Fibroblast of lung (primary cell): Measurements from ENCODE around the gene DARS1. TPM values are rescaled to one million over a fixed set of nuclear protein-coding genes. Genes with fewer than 3 reads are reported as not detected.

Experiments used
- DNase-seq, 2 donors: peaks; one replicate each; pipeline versions ENCODE4 v3.0.0 to v3.0.0-alpha.2; 2010; ENCODE audit warnings: low read depth in 2 of 2
- H2AFZ ChIP-seq: 2 replicates; pipeline ENCODE4 v1.5.1; 2012; ENCODE audit warnings: low read length, control low read depth, inconsistent platforms
- H3K27ac ChIP-seq: 2 replicates; pipeline ENCODE4 v1.5.1; 2011; ENCODE audit warnings: low read length, control low read depth; ENCODE audit not compliant: insufficient read depth
- H3K27me3 ChIP-seq: 2 replicates; pipeline ENCODE4 v1.5.1; 2011; ENCODE audit warnings: mild to moderate bottlenecking, low read length; ENCODE audit not compliant: control insufficient read depth, insufficient read depth
- H3K36me3 ChIP-seq: 2 replicates; pipeline ENCODE4 v1.5.1; 2011; ENCODE audit warnings: low read length; ENCODE audit not compliant: control insufficient read depth, insufficient read depth
- H3K4me1 ChIP-seq: 2 replicates; pipeline ENCODE4 v1.5.1; 2011; ENCODE audit warnings: low read length; ENCODE audit not compliant: control insufficient read depth, insufficient read depth; ENCODE audit errors: extremely low read depth
- H3K4me2 ChIP-seq: 2 replicates; pipeline ENCODE4 v1.5.1; 2011; ENCODE audit warnings: low read length, control low read depth; ENCODE audit not compliant: insufficient read depth; ENCODE audit errors: extremely low read depth
- H3K4me3 ChIP-seq, 4 experiments: fragments of 200-600 bp in 1 of 4; sonication (generic) in 1 of 4; replicated peaks in 1 of 4; 2 replicates each; pipeline ENCODE4 v1.5.1; 2011 to 2016; ENCODE audit warnings: low read length in 4 of 4, low read depth in 3 of 4, mild to moderate bottlenecking in 3 of 4, control low read depth in 2 of 4, inconsistent platforms in 1 of 4, mixed read lengths in 1 of 4; ENCODE audit not compliant: insufficient read depth in 1 of 4; ENCODE audit errors: control extremely low read depth in 1 of 4
- H3K79me2 ChIP-seq: 2 replicates; pipeline ENCODE4 v1.5.1; 2012; ENCODE audit warnings: mild to moderate bottlenecking, low read length, inconsistent platforms; ENCODE audit not compliant: control insufficient read depth, insufficient read depth
- H3K9ac ChIP-seq: 2 replicates; pipeline ENCODE4 v1.5.1; 2011; ENCODE audit warnings: mild to moderate bottlenecking, low read length, control low read depth; ENCODE audit not compliant: insufficient read depth
- H3K9me3 ChIP-seq: 2 replicates; pipeline ENCODE4 v1.5.1; 2012; ENCODE audit warnings: low read depth, low read length; ENCODE audit not compliant: control insufficient read depth, insufficient read depth
- H4K20me1 ChIP-seq: 2 replicates; pipeline ENCODE4 v1.5.1; 2011; ENCODE audit warnings: low read length; ENCODE audit not compliant: control insufficient read depth, insufficient read depth; ENCODE audit errors: extremely low read depth
- CTCF ChIP-seq, 2 donors: IDR thresholded peaks in 1 of 2; conservative IDR thresholded peaks in 1 of 2; 1 replicate in 1 of 2; 2 replicates in 1 of 2; pipeline ENCODE4 v1.5.1; 2011 to 2012; ENCODE audit warnings: low read length in 2 of 2, control low read depth in 1 of 2, inconsistent platforms in 1 of 2, low read depth in 1 of 2, mild to moderate bottlenecking in 1 of 2
- EZH2 ChIP-seq: IDR thresholded peaks from 2 replicates; pipeline ENCODE4 v1.5.1; 2012; ENCODE audit warnings: low read length, control low read depth, mild to moderate bottlenecking; ENCODE audit errors: missing control alignments
- polyA plus RNA-seq, 2 donors: library from polyadenylated mRNA; depleted of rRNA in 1 of 2; stranded (reverse) in 1 of 2; unstranded in 1 of 2; fragments of >200 nt; gene quantifications; 2 replicates each; pipeline ENCODE4 v1.2.1, GENCODE V29; 2011 to 2012; ENCODE audit warnings: missing spikeins in 1 of 2
- total RNA-seq: library from RNA; depleted of rRNA; stranded (reverse); fragments of >200 nt; gene quantifications from 2 replicates; pipeline ENCODE4 v1.2.1, GENCODE V29; 2014

Gene DARS1
- total and polyA plus RNA-seq, 2 donors (not counting 1 experiment from before 2014, with no cell fraction given), result 75.5 to 110 TPM

GRCh38 chr2:135905679-135906078 lies 79.7 kb downstream of the DARS1 start:
- Histone ChIP-seq H3K36me3 (no peaks in the 10 kb centered on the region), H3K4me2 (no peak overlapping the region), H3K27ac (no peak overlapping the region), H4K20me1 (no peaks in the 10 kb centered on the region), H3K27me3 (no peaks in the 10 kb centered on the region), H3K9ac (no peak overlapping the region), H2AFZ (no peak overlapping the region), H3K9me3 (no peaks in the 10 kb centered on the region), H3K79me2 (no peaks in the 10 kb centered on the region), H3K4me1 (no peaks in the 10 kb centered on the region), H3K4me3 (no peak overlapping the region)
- DNase-seq, result no peak
- no peak for TF ChIP-seq EZH2
- TF ChIP-seq CTCF (conservative IDR thresholded peaks at IDR 0.05 in 1 of 2, IDR thresholded peaks at IDR 0.05 in 1 of 2; ENCODE audit: low read depth in 1 of 2, low read length in 2 of 2), result no peak

GRCh38 chr2:135904341-135904989 lies 81.0 kb downstream of the DARS1 start:
- no peak for TF ChIP-seq EZH2
- TF ChIP-seq CTCF (conservative IDR thresholded peaks at IDR 0.05 in 1 of 2, IDR thresholded peaks at IDR 0.05 in 1 of 2; ENCODE audit: low read depth in 1 of 2, low read length in 2 of 2), result no peak
- Histone ChIP-seq H3K27ac (no peak overlapping the region), H3K4me2 (no peak overlapping the region), H3K4me3 (no peak overlapping the region), H3K4me1 (no peaks in the 10 kb centered on the region), H3K36me3 (no peaks in the 10 kb centered on the region), H3K9me3 (no peaks in the 10 kb centered on the region), H3K79me2 (no peaks in the 10 kb centered on the region), H3K27me3 (no peaks in the 10 kb centered on the region), H4K20me1 (no peaks in the 10 kb centered on the region), H3K9ac (no peak overlapping the region), H2AFZ (no peak overlapping the region)
- peak; percentile 39 to 66 for DNase-seq

GRCh38 chr2:135903650-135904049 lies 81.8 kb downstream of the DARS1 start:
- H3K4me1 ChIP-seq, result no peaks in the 10 kb centered on the region
- H3K4me2 ChIP-seq, result no peak overlapping the region
- no peaks in the 10 kb centered on the region for H3K9me3 ChIP-seq
- no peaks in the 10 kb centered on the region for H3K79me2 ChIP-seq
- no peak overlapping the region for H3K4me3 ChIP-seq
- no peak for TF ChIP-seq CTCF (conservative IDR thresholded peaks at IDR 0.05 in 1 of 2, IDR thresholded peaks at IDR 0.05 in 1 of 2; ENCODE audit: low read depth in 1 of 2, low read length in 2 of 2)
- TF ChIP-seq EZH2, result no peak
- no peaks in the 10 kb centered on the region for H4K20me1 ChIP-seq
- no peak overlapping the region for H2AFZ ChIP-seq
- H3K27ac ChIP-seq, result no peak overlapping the region
- no peaks in the 10 kb centered on the region for H3K36me3 ChIP-seq
- H3K27me3 ChIP-seq, result no peaks in the 10 kb centered on the region
- no peak for DNase-seq
- no peak overlapping the region for H3K9ac ChIP-seq
